Measurements from ENCODE around the gene STYK1.
A peak's percentile ranks its signal among the peaks of the same experiment; 100 is the strongest.

DNA sequence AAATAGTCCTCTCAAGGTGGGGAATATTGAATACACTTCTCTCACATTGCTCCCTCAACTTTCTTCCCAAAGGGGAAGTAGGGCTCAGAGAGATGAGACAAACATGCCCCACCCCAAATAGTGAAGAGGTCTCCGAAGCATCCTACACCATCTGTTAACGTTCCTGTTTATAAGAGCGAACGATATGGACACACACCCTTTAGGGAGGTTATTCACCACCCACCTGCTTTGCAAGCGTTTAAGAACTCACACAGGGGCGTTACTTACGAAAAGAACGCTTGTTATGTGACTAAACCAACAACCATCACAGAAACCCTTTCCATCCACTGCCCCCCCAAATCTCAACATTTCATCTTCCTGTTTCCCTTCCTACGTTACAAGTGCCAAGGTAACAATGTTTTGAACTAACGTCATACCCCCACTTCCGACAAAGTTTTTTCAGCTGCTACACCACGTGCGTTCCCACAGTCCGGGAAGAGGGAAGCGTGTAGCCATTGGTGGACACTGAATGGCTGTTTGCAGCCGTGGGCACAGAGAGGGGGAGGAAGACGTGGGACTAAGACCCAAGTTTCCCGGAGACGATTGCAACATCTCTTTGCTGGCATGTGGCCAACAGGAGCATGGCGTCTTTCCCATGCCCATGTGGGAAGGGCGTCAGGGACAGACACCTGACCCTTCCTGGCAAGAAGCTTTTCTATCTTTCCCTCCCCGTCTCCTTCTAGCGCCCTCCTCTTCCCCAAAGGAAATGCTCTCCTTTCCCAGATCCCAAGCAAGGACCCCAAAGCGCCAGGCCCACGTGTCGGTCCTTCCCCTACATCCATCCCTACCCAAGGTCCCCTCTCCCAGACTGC, 48.0 kb upstream of the STYK1 start:
- TF ChIP-seq POLR2AphosphoS5 (IDR thresholded peaks at IDR 0.05) (peak; percentile 95 to 98), EP300 (IDR thresholded peaks at IDR 0.05) (peak; percentile 92)
- TF ChIP-seq, protein P1, sequence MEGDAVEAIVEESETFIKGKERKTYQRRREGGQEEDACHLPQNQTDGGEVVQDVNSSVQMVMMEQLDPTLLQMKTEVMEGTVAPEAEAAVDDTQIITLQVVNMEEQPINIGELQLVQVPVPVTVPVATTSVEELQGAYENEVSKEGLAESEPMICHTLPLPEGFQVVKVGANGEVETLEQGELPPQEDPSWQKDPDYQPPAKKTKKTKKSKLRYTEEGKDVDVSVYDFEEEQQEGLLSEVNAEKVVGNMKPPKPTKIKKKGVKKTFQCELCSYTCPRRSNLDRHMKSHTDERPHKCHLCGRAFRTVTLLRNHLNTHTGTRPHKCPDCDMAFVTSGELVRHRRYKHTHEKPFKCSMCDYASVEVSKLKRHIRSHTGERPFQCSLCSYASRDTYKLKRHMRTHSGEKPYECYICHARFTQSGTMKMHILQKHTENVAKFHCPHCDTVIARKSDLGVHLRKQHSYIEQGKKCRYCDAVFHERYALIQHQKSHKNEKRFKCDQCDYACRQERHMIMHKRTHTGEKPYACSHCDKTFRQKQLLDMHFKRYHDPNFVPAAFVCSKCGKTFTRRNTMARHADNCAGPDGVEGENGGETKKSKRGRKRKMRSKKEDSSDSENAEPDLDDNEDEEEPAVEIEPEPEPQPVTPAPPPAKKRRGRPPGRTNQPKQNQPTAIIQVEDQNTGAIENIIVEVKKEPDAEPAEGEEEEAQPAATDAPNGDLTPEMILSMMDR (IDR thresholded peaks at IDR 0.05), result no peak

Measured in esophagus muscularis mucosa (tissue), 4 donors.